Measurements from ENCODE around the gene SLC25A24. TPM values are rescaled to one million over a fixed set of nuclear protein-coding genes. Genes with fewer than 3 reads are reported as not detected.

Gene SLC25A24
- total RNA-seq, 1 donor from 2014 or later = 46.9 TPM

GRCh38 chr1:108113496-108113895 lies 86.6 kb downstream of the SLC25A24 start:
- DNase-seq (ENCODE audit: low spot score, unreplicated experiment) = no peak
- Mint-ChIP-seq H3K9me3 (ENCODE audit: low read depth) (no peaks in the 10 kb centered on the region), H3K36me3 (ENCODE audit: insufficient read depth) (no peaks in the 10 kb centered on the region), H3K4me3 (ENCODE audit: low read depth) (no peak overlapping the region), H3K4me1 (ENCODE audit: low read depth) (no peaks in the 10 kb centered on the region), H3K27ac (no peak overlapping the region), H3K27me3 (peaks cover 14% of the 10 kb centered on the region)
- TF ChIP-seq, protein P1, sequence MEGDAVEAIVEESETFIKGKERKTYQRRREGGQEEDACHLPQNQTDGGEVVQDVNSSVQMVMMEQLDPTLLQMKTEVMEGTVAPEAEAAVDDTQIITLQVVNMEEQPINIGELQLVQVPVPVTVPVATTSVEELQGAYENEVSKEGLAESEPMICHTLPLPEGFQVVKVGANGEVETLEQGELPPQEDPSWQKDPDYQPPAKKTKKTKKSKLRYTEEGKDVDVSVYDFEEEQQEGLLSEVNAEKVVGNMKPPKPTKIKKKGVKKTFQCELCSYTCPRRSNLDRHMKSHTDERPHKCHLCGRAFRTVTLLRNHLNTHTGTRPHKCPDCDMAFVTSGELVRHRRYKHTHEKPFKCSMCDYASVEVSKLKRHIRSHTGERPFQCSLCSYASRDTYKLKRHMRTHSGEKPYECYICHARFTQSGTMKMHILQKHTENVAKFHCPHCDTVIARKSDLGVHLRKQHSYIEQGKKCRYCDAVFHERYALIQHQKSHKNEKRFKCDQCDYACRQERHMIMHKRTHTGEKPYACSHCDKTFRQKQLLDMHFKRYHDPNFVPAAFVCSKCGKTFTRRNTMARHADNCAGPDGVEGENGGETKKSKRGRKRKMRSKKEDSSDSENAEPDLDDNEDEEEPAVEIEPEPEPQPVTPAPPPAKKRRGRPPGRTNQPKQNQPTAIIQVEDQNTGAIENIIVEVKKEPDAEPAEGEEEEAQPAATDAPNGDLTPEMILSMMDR (IDR thresholded peaks at IDR 0.05; ENCODE audit: unreplicated experiment) = no peak

DNA sequence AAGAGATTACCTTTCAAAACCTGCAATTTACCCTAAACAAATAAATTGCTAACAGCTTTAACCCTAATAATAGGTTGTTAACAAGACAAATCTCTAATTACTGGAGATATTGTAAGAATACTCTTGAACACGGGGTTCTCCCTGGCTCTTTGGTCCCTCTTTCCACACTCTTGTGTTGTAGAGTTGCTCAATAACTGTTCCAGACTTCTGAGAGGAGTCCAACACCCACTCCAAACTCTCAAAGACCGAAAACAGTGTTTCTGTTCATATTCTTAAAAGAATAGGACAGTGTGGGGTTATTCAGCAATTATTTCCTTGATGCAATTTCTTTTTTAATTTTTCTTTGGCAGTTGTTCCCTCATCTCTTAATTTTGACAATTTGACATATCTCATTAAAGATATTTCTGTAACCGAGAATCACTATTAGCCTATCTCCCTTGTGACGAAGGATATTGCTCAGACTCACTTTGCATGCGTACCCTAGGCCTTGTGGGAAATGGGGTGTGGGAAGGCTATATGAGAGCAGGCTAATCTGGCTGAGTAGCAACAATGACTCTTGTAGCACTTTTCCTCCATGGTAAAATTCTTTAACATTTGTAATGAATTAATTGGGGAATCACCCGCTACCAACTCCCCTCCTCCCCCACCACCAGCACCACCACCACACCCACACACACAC lies 90.7 kb downstream of the SLC25A24 start:
- DNase-seq (ENCODE audit: low spot score, unreplicated experiment) = no peak
- H3K4me1 Mint-ChIP-seq (ENCODE audit: low read depth) = no peaks in the 10 kb centered on the region
- no peaks in the 10 kb centered on the region for H3K36me3 Mint-ChIP-seq (ENCODE audit: insufficient read depth)
- H3K4me3 Mint-ChIP-seq (ENCODE audit: low read depth) = no peak overlapping the region
- H3K9me3 Mint-ChIP-seq (ENCODE audit: low read depth) = no peaks in the 10 kb centered on the region
- TF ChIP-seq, protein P1 (IDR thresholded peaks at IDR 0.05; ENCODE audit: unreplicated experiment) = no peak
- peaks cover 3% of the 10 kb centered on the region for H3K27me3 Mint-ChIP-seq
- H3K27ac Mint-ChIP-seq = no peak overlapping the region

- Mint-ChIP-seq H3K36me3 (ENCODE audit: insufficient read depth) (no peaks in the 10 kb centered on the region), H3K27ac (no peak overlapping the region), H3K27me3 (peaks cover 5% of the 10 kb centered on the region), H3K9me3 (ENCODE audit: low read depth) (no peaks in the 10 kb centered on the region), H3K4me3 (ENCODE audit: low read depth) (no peak overlapping the region), H3K4me1 (ENCODE audit: low read depth) (no peaks in the 10 kb centered on the region)
- TF ChIP-seq, protein P1 (IDR thresholded peaks at IDR 0.05; ENCODE audit: unreplicated experiment) = no peak
- no peak for DNase-seq (ENCODE audit: low spot score, unreplicated experiment)
Observed at GRCh38 chr1:108108119-108108518, 92.0 kb downstream of the SLC25A24 start.

DNA sequence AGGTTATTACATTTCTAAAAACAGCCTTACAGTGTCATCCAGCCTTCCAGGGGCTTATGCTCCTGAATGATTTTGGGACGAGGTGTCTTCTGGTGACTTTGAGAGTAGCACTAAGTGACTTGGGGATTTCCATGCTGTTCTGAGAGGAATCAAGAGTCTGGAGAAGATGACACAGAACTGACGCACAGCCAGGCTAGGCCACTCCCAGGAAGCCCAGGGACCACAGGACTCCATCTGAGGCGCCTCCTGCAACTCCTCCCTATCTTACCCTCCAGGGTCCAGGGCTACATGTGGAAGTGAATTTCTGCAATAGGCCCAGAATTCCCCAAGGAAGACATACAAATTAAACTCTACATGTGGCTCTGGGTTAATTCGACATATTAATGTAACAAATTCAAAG lies 92.5 kb downstream of the SLC25A24 start:
- H3K36me3 Mint-ChIP-seq (ENCODE audit: insufficient read depth) = no peaks in the 10 kb centered on the region
- no peak overlapping the region for H3K4me3 Mint-ChIP-seq (ENCODE audit: low read depth)
- no peaks in the 10 kb centered on the region for H3K4me1 Mint-ChIP-seq (ENCODE audit: low read depth)
- peaks cover 6% of the 10 kb centered on the region for H3K27me3 Mint-ChIP-seq
- TF ChIP-seq, protein P1 (IDR thresholded peaks at IDR 0.05; ENCODE audit: unreplicated experiment) = no peak
- H3K9me3 Mint-ChIP-seq (ENCODE audit: low read depth) = no peaks in the 10 kb centered on the region
- DNase-seq (ENCODE audit: low spot score, unreplicated experiment) = no peak
- no peak overlapping the region for H3K27ac Mint-ChIP-seq

GRCh38 chr1:108106775-108107174 lies 93.4 kb downstream of the SLC25A24 start:
- H3K4me1 Mint-ChIP-seq (ENCODE audit: low read depth) = no peaks in the 10 kb centered on the region
- no peak for DNase-seq (ENCODE audit: low spot score, unreplicated experiment)
- no peak overlapping the region for H3K4me3 Mint-ChIP-seq (ENCODE audit: low read depth)
- no peak overlapping the region for H3K27ac Mint-ChIP-seq
- H3K27me3 Mint-ChIP-seq = peaks cover 4% of the 10 kb centered on the region
- H3K9me3 Mint-ChIP-seq (ENCODE audit: low read depth) = no peaks in the 10 kb centered on the region
- TF ChIP-seq, protein P1 (IDR thresholded peaks at IDR 0.05; ENCODE audit: unreplicated experiment) = no peak
- H3K36me3 Mint-ChIP-seq (ENCODE audit: insufficient read depth) = no peaks in the 10 kb centered on the region

Measured in progenitor cell of endocrine pancreas (in vitro differentiated cells).